ENCODE data around the gene TPH1. TPM values are rescaled to one million over a fixed set of nuclear protein-coding genes. Genes with fewer than 3 reads are reported as not detected.

TPH1 gene
- polyA plus RNA-seq, 1 donor from 2014 or later, result 1.2 TPM

GRCh38 chr11:18061351-18061750, 15.3 kb upstream of the TPH1 start:
- H3F3A ChIP-seq (ENCODE audit: insufficient read depth, low read length, poor library complexity, severe bottlenecking), result no peaks in the 10 kb centered on the region
- no peaks in the 10 kb centered on the region for H3K27me3 ChIP-seq (ENCODE audit: insufficient read depth, low read depth, low read length)
- no peaks in the 10 kb centered on the region for H3K9me2 ChIP-seq (ENCODE audit: insufficient read depth, low read length)
- no peak overlapping the region for H3K4me2 ChIP-seq (ENCODE audit: low read length)
- H3K27ac ChIP-seq (ENCODE audit: low read length), result no peak overlapping the region
- no peaks in the 10 kb centered on the region for H3K36me3 ChIP-seq (ENCODE audit: insufficient read depth, low read length)
- H3K9me3 ChIP-seq (ENCODE audit: low read length), result no peaks in the 10 kb centered on the region
- H3K9ac ChIP-seq (ENCODE audit: low read length), result no peak overlapping the region
- H3K79me2 ChIP-seq (replicated peaks; ENCODE audit: insufficient read depth, low read length), result no peaks in the 10 kb centered on the region
- TF ChIP-seq EZH2 (IDR thresholded peaks at IDR 0.05; ENCODE audit: borderline replicate concordance, insufficient read depth, low read length, poor library complexity, severe bottlenecking), result no peak
- no peak for TF ChIP-seq EP300 (conservative IDR thresholded peaks at IDR 0.05; ENCODE audit: poor library complexity, severe bottlenecking)
- H3K4me3 ChIP-seq (ENCODE audit: low read length), result no peak overlapping the region
- H4K20me1 ChIP-seq (ENCODE audit: insufficient read depth), result no peaks in the 10 kb centered on the region
- H2AFZ ChIP-seq (ENCODE audit: low read depth, low read length), result no peak overlapping the region

GRCh38 chr11:18056561-18057181, 10.6 kb upstream of the TPH1 start:
- Histone ChIP-seq H3K79me2 (replicated peaks; ENCODE audit: insufficient read depth, low read length) (no peaks in the 10 kb centered on the region), H3K4me2 (ENCODE audit: low read length) (no peak overlapping the region), H2AFZ (ENCODE audit: low read depth, low read length) (no peak overlapping the region), H3K27ac (ENCODE audit: low read length) (no peak overlapping the region), H4K20me1 (ENCODE audit: insufficient read depth) (no peaks in the 10 kb centered on the region), H3K9me3 (ENCODE audit: low read length) (no peaks in the 10 kb centered on the region), H3K27me3 (ENCODE audit: insufficient read depth, low read depth, low read length) (no peaks in the 10 kb centered on the region), H3K9me2 (ENCODE audit: insufficient read depth, low read length) (no peaks in the 10 kb centered on the region), H3K4me3 (ENCODE audit: low read length) (no peak overlapping the region), H3K9ac (ENCODE audit: low read length) (no peak overlapping the region), H3F3A (ENCODE audit: insufficient read depth, low read length, poor library complexity, severe bottlenecking) (no peaks in the 10 kb centered on the region), H3K36me3 (ENCODE audit: insufficient read depth, low read length) (no peaks in the 10 kb centered on the region)
- TF ChIP-seq EP300 (conservative IDR thresholded peaks at IDR 0.05; ENCODE audit: poor library complexity, severe bottlenecking), result no peak
- TF ChIP-seq TAF1 (IDR thresholded peaks at IDR 0.05; ENCODE audit: low read depth), result no peak
- TF ChIP-seq EZH2 (IDR thresholded peaks at IDR 0.05; ENCODE audit: borderline replicate concordance, insufficient read depth, low read length, poor library complexity, severe bottlenecking), result no peak
- TF ChIP-seq CTCF (IDR thresholded peaks at IDR 0.05; ENCODE audit: poor library complexity, severe bottlenecking), result no peak
- TF ChIP-seq MXI1 (conservative IDR thresholded peaks at IDR 0.05; ENCODE audit: poor library complexity, severe bottlenecking), result no peak
- TF ChIP-seq REST (IDR thresholded peaks at IDR 0.05; ENCODE audit: borderline replicate concordance), result no peak
- no peak for TF ChIP-seq POLR2AphosphoS5 (IDR thresholded peaks at IDR 0.05)

- H3K79me2 ChIP-seq (replicated peaks; ENCODE audit: insufficient read depth, low read length), result no peaks in the 10 kb centered on the region
- H2AFZ ChIP-seq (ENCODE audit: low read depth, low read length), result no peak overlapping the region
- H3K9ac ChIP-seq (ENCODE audit: low read length), result no peak overlapping the region
- no peaks in the 10 kb centered on the region for H4K20me1 ChIP-seq (ENCODE audit: insufficient read depth)
- no peaks in the 10 kb centered on the region for H3F3A ChIP-seq (ENCODE audit: insufficient read depth, low read length, poor library complexity, severe bottlenecking)
- H3K27ac ChIP-seq (ENCODE audit: low read length), result no peak overlapping the region
- no peaks in the 10 kb centered on the region for H3K27me3 ChIP-seq (ENCODE audit: insufficient read depth, low read depth, low read length)
- no peaks in the 10 kb centered on the region for H3K9me2 ChIP-seq (ENCODE audit: insufficient read depth, low read length)
- H3K36me3 ChIP-seq (ENCODE audit: insufficient read depth, low read length), result no peaks in the 10 kb centered on the region
- H3K9me3 ChIP-seq (ENCODE audit: low read length), result no peaks in the 10 kb centered on the region
- no peak overlapping the region for H3K4me2 ChIP-seq (ENCODE audit: low read length)
- H3K4me3 ChIP-seq (ENCODE audit: low read length), result no peak overlapping the region
- TF ChIP-seq RAD21 (conservative IDR thresholded peaks at IDR 0.05), result no peak
- no peak for TF ChIP-seq EP300 (conservative IDR thresholded peaks at IDR 0.05; ENCODE audit: poor library complexity, severe bottlenecking)
- no peak for TF ChIP-seq CTCF (IDR thresholded peaks at IDR 0.05; ENCODE audit: poor library complexity, severe bottlenecking)
- no peak for TF ChIP-seq REST (IDR thresholded peaks at IDR 0.05; ENCODE audit: borderline replicate concordance)
- TF ChIP-seq SMC3 (conservative IDR thresholded peaks at IDR 0.05; ENCODE audit: poor library complexity), result no peak
- no peak for TF ChIP-seq MXI1 (conservative IDR thresholded peaks at IDR 0.05; ENCODE audit: poor library complexity, severe bottlenecking)
- no peak for TF ChIP-seq POLR2AphosphoS5 (IDR thresholded peaks at IDR 0.05)
Measured at GRCh38 chr11:18054511-18055103, 8.5 kb upstream of the TPH1 start.

Measured in neural cell (in vitro differentiated cells).